ENCODE data around the gene DGKA. TPM values are rescaled to one million over a fixed set of nuclear protein-coding genes. Genes with fewer than 3 reads are reported as not detected.

DGKA gene
- total RNA-seq = 1,000 to 10,000 TPM in 3 of 5 experiments, 100 to 1,000 TPM in 2; 705 to 1,507 (median 1,164) TPM
- polyA plus RNA-seq = 100 to 1,000 TPM; 259 to 557 TPM
- 616 reads per million, percentile 98 among the genes with 10 or more reads in this experiment for total RNA-seq

DNA sequence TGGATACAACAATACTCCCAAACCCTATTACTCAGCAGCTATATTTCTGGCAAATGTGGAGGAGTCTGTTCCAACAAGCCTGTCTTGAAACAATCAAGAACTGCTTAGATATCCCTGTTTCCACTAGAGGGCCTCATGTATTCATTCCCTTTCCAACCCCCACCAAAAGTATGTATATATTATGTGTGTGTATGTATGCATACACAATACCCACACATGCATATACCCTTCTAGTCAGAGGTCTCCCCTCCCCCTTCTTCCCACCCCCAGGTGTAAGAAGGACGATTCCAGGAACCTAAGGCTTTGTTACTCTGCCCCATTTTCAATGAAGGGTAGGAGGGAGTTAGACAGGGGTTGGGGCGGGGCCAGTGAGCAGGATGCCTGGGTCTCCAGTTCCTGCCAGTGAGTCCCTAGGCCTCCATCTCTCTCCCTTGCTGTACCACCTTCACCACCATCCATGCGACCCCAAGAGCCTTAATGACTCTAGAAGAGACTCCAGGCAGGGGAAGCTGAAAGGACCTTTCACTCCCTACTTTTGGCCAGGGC lies at the start of gene DGKA:
Gene DGKA, plus strand, starts transcription at position 392 of the 546 bp plus-strand sequence. CDS start 5,342 bp downstream, outside the sequence.
- ChIA-PET POLR2A (interaction anchor here (0.6 to 22.1 kb wide), 24 partner anchors 9 to 1180 kb away, joined by 3 to 728 read pairs (median 5); partner anchors contain the start of genes DNAJC14, MYL6, NACA and ORMDL2), CTCF (interaction anchor here (0.5 to 1.2 kb wide), 5 partner anchors 9 to 1492 kb away, joined by 3 to 7 read pairs (median 6); partner anchors contain the start of genes DNAJC14, ORMDL2 and SARNP)
- H3K36me3 ChIP-seq (ENCODE audit: control insufficient read depth in 2 of 3, insufficient read depth in 3 of 3, low read length in 3 of 3) = peaks cover 0 to 31% (median 0%) of the 10 kb centered on the region in 3 experiments
- H3K27ac Mint-ChIP-seq = peak within 1 kb of the TSS; percentile 95 to 100 (median 97)
- H3K27me3 ChIP-seq (ENCODE audit: control insufficient read depth in 2 of 2, insufficient read depth in 2 of 2, low read length in 2 of 2) = no peaks in the 10 kb centered on the region
- H3K27me3 Mint-ChIP-seq = peaks cover 0 to 2% (median 0%) of the 10 kb centered on the region in 5 donors
- peaks cover 23 to 55% of the 10 kb centered on the region in 2 donors for H3K4me1 ChIP-seq (ENCODE audit: control insufficient read depth in 2 of 2, insufficient read depth in 2 of 2, low read length in 2 of 2)
- peaks cover 28 to 59% (median 45%) of the 10 kb centered on the region in 7 donors for H3K4me1 Mint-ChIP-seq
- H3K27ac ChIP-seq (ENCODE audit: low read depth, low read length) = peak within 1 kb of the TSS; percentile 90
- intact Hi-C loops (cut with micrococcal nuclease) = loop anchor here (1.0 to 5.0 kb wide), 4 partner anchors 9 to 1591 kb away; partner anchors contain the start of genes DDIT3 (in 1 of the 2), MBD6 (in 1 of the 2) and PA2G4 (in 1 of the 2)
- peak; percentile 37 to 81 (median 78) for DNase-seq
- H3K4me3 Mint-ChIP-seq = peak within 1 kb of the TSS; percentile 96 to 100 (median 98)
- peak within 1 kb of the TSS; percentile 99 for H3K4me3 ChIP-seq (ENCODE audit: low read length)
- H3K9me3 ChIP-seq (ENCODE audit: control insufficient read depth in 2 of 3, low read length in 3 of 3) = no peaks in the 10 kb centered on the region
- peaks cover 0 to 11% (median 0%) of the 10 kb centered on the region in 11 donors for H3K9me3 Mint-ChIP-seq
- peaks cover 7 to 52% (median 35%) of the 10 kb centered on the region in 5 donors for H3K36me3 Mint-ChIP-seq
- ATAC-seq = peak; percentile 30

GRCh38 chr12:55885113-55885512 lies 45.8 kb upstream of the DGKA start:
- no peak for ATAC-seq
- POLR2A ChIA-PET = no interaction called here

DNA sequence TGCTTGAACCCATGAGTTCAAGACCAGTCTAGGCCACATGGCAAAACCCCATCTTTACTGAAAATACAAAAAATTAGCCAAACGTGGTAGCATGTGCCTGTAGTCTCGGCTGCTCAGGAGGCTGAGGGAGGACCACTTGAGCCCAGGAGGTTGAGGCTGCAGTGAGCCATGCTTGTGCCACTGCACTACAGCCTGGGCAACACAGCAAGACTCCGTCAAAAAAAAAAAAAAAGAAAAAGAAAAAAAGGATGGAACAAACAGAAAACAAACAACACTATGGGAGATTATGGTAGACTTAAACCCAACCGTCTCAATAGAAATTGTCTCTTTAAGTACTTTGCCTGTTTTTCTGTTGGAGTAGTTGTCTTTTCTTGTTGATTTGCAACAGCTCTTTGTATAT lies 39.7 kb upstream of the DGKA start:
- POLR2A ChIA-PET = no interaction called here

More at GRCh38 chr12:55885113-55885512, 45.8 kb upstream of the DGKA start:
- Mint-ChIP-seq H3K27ac (no peak overlapping the region), H3K9me3 (peaks cover 0 to 3% (median 0%) of the 10 kb centered on the region in 11 donors), H3K4me1 (peaks cover 1 to 21% (median 8%) of the 10 kb centered on the region in 7 donors), H3K36me3 (peaks cover 0 to 6% (median 0%) of the 10 kb centered on the region in 5 donors), H3K27me3 (peaks cover 0 to 2% (median 0%) of the 10 kb centered on the region in 5 donors), H3K4me3 (no peak overlapping the region)
- no peak for DNase-seq
- H3K4me1 ChIP-seq (ENCODE audit: control insufficient read depth in 2 of 2, insufficient read depth in 2 of 2, low read length in 2 of 2) = no peaks in the 10 kb centered on the region
- intact Hi-C loops (cut with micrococcal nuclease) = no loop called here
- CTCF ChIA-PET = no interaction called here
- no peak overlapping the region for H3K4me3 ChIP-seq (ENCODE audit: low read length)
- no peaks in the 10 kb centered on the region for H3K36me3 ChIP-seq (ENCODE audit: control insufficient read depth in 2 of 3, insufficient read depth in 3 of 3, low read length in 3 of 3)
- H3K9me3 ChIP-seq (ENCODE audit: control insufficient read depth in 2 of 3, low read length in 3 of 3) = no peaks in the 10 kb centered on the region
- H3K27ac ChIP-seq (ENCODE audit: low read depth, low read length) = no peak overlapping the region
- H3K27me3 ChIP-seq (ENCODE audit: control insufficient read depth in 2 of 2, insufficient read depth in 2 of 2, low read length in 2 of 2) = no peaks in the 10 kb centered on the region

DNA sequence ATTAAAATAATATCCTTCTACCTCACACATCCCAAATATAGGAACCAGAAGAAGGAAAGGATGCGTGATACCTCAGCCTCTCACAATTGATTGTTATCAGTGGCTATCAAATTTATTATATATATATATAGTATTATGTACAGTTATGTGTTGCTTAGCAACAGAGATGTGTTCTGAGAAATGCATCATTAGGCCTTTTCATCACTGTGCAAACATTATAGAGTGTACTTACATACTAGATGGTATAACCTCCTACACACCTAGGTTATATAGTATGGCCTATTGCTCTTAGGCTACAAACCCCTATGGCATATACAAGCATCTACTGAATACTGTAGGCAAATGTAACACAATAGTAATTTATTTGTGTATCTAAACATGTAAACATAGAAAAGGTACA lies 37.2 kb upstream of the DGKA start:
- H3K4me1 ChIP-seq (ENCODE audit: control insufficient read depth in 2 of 2, insufficient read depth in 2 of 2, low read length in 2 of 2) = peaks cover 0 to under 1% of the 10 kb centered on the region in 2 donors
- Mint-ChIP-seq H3K27me3 (peaks cover 0 to 2% (median 0%) of the 10 kb centered on the region in 5 donors), H3K4me1 (peaks cover 1 to 6% (median 2%) of the 10 kb centered on the region in 7 donors), H3K36me3 (peaks cover 0 to 4% (median 0%) of the 10 kb centered on the region in 5 donors), H3K27ac (no peak overlapping the region), H3K9me3 (no peaks in the 10 kb centered on the region), H3K4me3 (no peak overlapping the region)
- H3K27me3 ChIP-seq (ENCODE audit: control insufficient read depth in 2 of 2, insufficient read depth in 2 of 2, low read length in 2 of 2) = no peaks in the 10 kb centered on the region
- CTCF ChIA-PET = no interaction called here
- H3K4me3 ChIP-seq (ENCODE audit: low read length) = no peak overlapping the region
- ATAC-seq (no peak), DNase-seq (no peak)
- POLR2A ChIA-PET = no interaction called here
- H3K27ac ChIP-seq (ENCODE audit: low read depth, low read length) = no peak overlapping the region
- no peaks in the 10 kb centered on the region for H3K9me3 ChIP-seq (ENCODE audit: control insufficient read depth in 2 of 3, low read length in 3 of 3)
- no peaks in the 10 kb centered on the region for H3K36me3 ChIP-seq (ENCODE audit: control insufficient read depth in 2 of 3, insufficient read depth in 3 of 3, low read length in 3 of 3)
- intact Hi-C loops (cut with micrococcal nuclease) = no loop called here

More for the DNA sequence above, 39.7 kb upstream of the DGKA start:
- Mint-ChIP-seq H3K4me1 (peaks cover 0 to 3% (median 0%) of the 10 kb centered on the region in 7 donors), H3K27ac (no peak overlapping the region), H3K9me3 (no peaks in the 10 kb centered on the region), H3K36me3 (peaks cover 0 to 4% (median 0%) of the 10 kb centered on the region in 5 donors), H3K27me3 (peaks cover 0 to 2% (median 0%) of the 10 kb centered on the region in 5 donors), H3K4me3 (no peak overlapping the region)
- no peaks in the 10 kb centered on the region for H3K27me3 ChIP-seq (ENCODE audit: control insufficient read depth in 2 of 2, insufficient read depth in 2 of 2, low read length in 2 of 2)
- DNase-seq (no peak), ATAC-seq (no peak)
- CTCF ChIA-PET = no interaction called here
- H3K36me3 ChIP-seq (ENCODE audit: control insufficient read depth in 2 of 3, insufficient read depth in 3 of 3, low read length in 3 of 3) = no peaks in the 10 kb centered on the region
- H3K27ac ChIP-seq (ENCODE audit: low read depth, low read length) = no peak overlapping the region
- intact Hi-C loops (cut with micrococcal nuclease) = no loop called here
- no peaks in the 10 kb centered on the region for H3K9me3 ChIP-seq (ENCODE audit: control insufficient read depth in 2 of 3, low read length in 3 of 3)
- no peaks in the 10 kb centered on the region for H3K4me1 ChIP-seq (ENCODE audit: control insufficient read depth in 2 of 2, insufficient read depth in 2 of 2, low read length in 2 of 2)
- H3K4me3 ChIP-seq (ENCODE audit: low read length) = no peak overlapping the region

DNA sequence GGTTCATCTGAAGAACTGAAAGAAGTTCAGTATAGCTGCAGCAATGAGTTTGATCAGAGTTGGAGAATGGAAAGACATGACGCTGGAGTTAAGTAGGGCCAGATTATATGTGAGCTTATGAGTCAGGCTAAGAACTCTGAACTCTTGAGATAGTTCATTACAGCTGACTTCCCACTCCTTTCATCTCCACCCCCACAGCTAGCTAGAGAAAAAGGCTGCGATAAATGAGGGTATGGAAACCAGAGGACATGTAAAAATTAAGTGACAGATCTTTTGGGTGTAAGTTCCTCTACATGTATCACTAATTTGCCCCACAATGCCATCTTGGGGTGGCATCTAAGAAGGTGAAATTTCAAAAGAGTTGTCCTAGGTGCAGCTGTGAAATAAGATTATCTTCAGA lies 31.9 kb upstream of the DGKA start:
- intact Hi-C loops (cut with micrococcal nuclease) = no loop called here
- H3K4me3 Mint-ChIP-seq = peak overlapping the region in 3 of 10 donors; percentile 1 to 8 (median 3)

DNA sequence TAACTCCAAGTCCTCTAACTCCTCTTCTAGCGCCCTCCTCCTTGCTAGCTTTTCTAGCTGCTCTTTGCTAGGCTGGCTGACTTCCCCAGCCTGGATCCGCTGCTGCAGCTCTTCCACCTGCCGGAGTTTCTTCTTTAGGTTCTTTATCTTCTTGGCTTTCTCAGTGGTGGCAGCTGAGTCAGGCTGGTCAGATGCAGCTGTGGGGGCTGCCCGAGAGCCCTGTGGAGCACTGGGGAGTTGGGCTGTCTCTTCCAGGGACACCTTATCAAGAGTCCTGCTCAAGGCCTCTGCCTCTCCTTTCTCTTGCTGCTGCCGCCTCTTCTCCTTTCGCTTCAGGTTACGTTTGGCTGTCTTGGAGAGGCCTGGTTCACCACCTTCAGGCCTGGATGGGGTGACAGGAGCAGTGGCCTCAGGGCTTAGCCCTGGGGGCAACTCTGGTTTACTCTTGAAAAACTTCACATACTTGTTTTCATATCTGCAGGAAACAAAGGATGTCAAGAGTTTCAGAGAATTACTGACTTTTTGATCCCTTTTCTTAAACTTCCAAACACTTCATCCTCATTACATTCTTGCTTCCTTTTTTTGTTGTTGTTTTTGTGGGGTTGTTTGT lies 29.0 kb upstream of the DGKA start:
- DNase-seq (no peak), ATAC-seq (no peak)
- peaks cover 0 to 20% (median 0%) of the 10 kb centered on the region in 3 experiments for H3K36me3 ChIP-seq (ENCODE audit: control insufficient read depth in 2 of 3, insufficient read depth in 3 of 3, low read length in 3 of 3)
- no peaks in the 10 kb centered on the region for H3K27me3 ChIP-seq (ENCODE audit: control insufficient read depth in 2 of 2, insufficient read depth in 2 of 2, low read length in 2 of 2)
- Mint-ChIP-seq H3K9me3 (no peaks in the 10 kb centered on the region), H3K27me3 (no peaks in the 10 kb centered on the region), H3K36me3 (peaks cover 0 to 13% (median 6%) of the 10 kb centered on the region in 5 donors), H3K4me1 (peaks cover 8 to 17% (median 13%) of the 10 kb centered on the region in 7 donors), H3K4me3 (no peak overlapping the region), H3K27ac (peak overlapping the region in 8 of 9 donors; percentile 6 to 88 (median 64))
- H3K4me1 ChIP-seq (ENCODE audit: control insufficient read depth in 2 of 2, insufficient read depth in 2 of 2, low read length in 2 of 2) = peaks cover 0 to 6% of the 10 kb centered on the region in 2 donors
- no peaks in the 10 kb centered on the region for H3K9me3 ChIP-seq (ENCODE audit: control insufficient read depth in 2 of 3, low read length in 3 of 3)
- no peak overlapping the region for H3K4me3 ChIP-seq (ENCODE audit: low read length)
- H3K27ac ChIP-seq (ENCODE audit: low read depth, low read length) = no peak overlapping the region
- intact Hi-C loops (cut with micrococcal nuclease) = no loop called here
- CTCF ChIA-PET = interaction anchor here (0.9 kb wide), 1 partner anchor 18 kb away, joined by 3 read pairs; no protein-coding TSS in a partner anchor
- POLR2A ChIA-PET = interaction anchor here (0.9 kb wide), 1 partner anchor 13 kb away, joined by 4 read pairs; no protein-coding TSS in a partner anchor

More for the DNA sequence above, 31.9 kb upstream of the DGKA start:
- ATAC-seq = no peak
- Histone ChIP-seq H3K27me3 (ENCODE audit: control insufficient read depth in 2 of 2, insufficient read depth in 2 of 2, low read length in 2 of 2) (no peaks in the 10 kb centered on the region), H3K9me3 (ENCODE audit: control insufficient read depth in 2 of 3, low read length in 3 of 3) (no peaks in the 10 kb centered on the region), H3K36me3 (ENCODE audit: control insufficient read depth in 2 of 3, insufficient read depth in 3 of 3, low read length in 3 of 3) (peaks cover 0 to 20% (median 0%) of the 10 kb centered on the region in 3 experiments), H3K4me1 (ENCODE audit: control insufficient read depth in 2 of 2, insufficient read depth in 2 of 2, low read length in 2 of 2) (peaks cover 0 to 6% of the 10 kb centered on the region in 2 donors), H3K27ac (ENCODE audit: low read depth, low read length) (peak overlapping the region; percentile 14), H3K4me3 (ENCODE audit: low read length) (no peak overlapping the region)
- peak overlapping the region; percentile 50 to 92 (median 71) for H3K27ac Mint-ChIP-seq
- H3K27me3 Mint-ChIP-seq = no peaks in the 10 kb centered on the region
- peaks cover 8 to 17% (median 13%) of the 10 kb centered on the region in 7 donors for H3K4me1 Mint-ChIP-seq
- peak in 6 of 9 donors; percentile 2 to 23 (median 12) for DNase-seq
- H3K9me3 Mint-ChIP-seq = no peaks in the 10 kb centered on the region
- ChIA-PET POLR2A (interaction anchor here (0.7 to 1.3 kb wide), 6 partner anchors 15 to 74 kb away, joined by 3 to 4 read pairs (median 3); partner anchors contain the start of genes PYM1 and RAB5B), CTCF (no interaction called here)
- peaks cover 0 to 13% (median 6%) of the 10 kb centered on the region in 5 donors for H3K36me3 Mint-ChIP-seq
